CD4-positive, alpha-beta T cell (primary cell): ENCODE results near the gene BDH1. TPM values are rescaled to one million over a fixed set of nuclear protein-coding genes. Genes with fewer than 3 reads are reported as not detected.

Source experiments
- ATAC-seq: fragments of 200-7000 bp; cut with Tn5 transposase; one replicate; pipeline ENCODE4 v1.10.0; 2022; ENCODE audit warnings: mild to moderate bottlenecking; ENCODE audit not compliant: poor library complexity
- CTCF ChIA-PET: fragments of 350-600 bp; sonication (Branson Sonifier 250); formaldehyde crosslinking; loops from one replicate; lab custom pipeline; 2021; ENCODE audit warnings: antibody characterized with exemption, inconsistent platforms; lab: Charles Lee
- POLR2A ChIA-PET: fragments of 350-600 bp; sonication (Branson Sonifier 250); formaldehyde crosslinking; loops from one replicate; lab custom pipeline; 2021; ENCODE audit warnings: antibody characterized with exemption, inconsistent platforms; lab: Charles Lee
- DNase-seq, 14 experiments: peaks; one replicate each; pipeline ENCODE4 v3.0.0-alpha.2; 2013 to 2020; ENCODE audit warnings: mixed read lengths in 2 of 14
- H3K27ac ChIP-seq, 2 donors: one replicate each; pipeline versions ENCODE4 v1.5.1 to v1.7.0; 2013; ENCODE audit warnings: low read length in 2 of 2, low read depth in 1 of 2, mild to moderate bottlenecking in 1 of 2
- H3K27me3 ChIP-seq, 2 experiments: 1 replicate in 1 of 2; 2 replicates in 1 of 2; pipeline versions ENCODE4 v1.6.1 to v1.7.0; 2013; ENCODE audit warnings: low read length in 2 of 2, control low read depth in 1 of 2, mild to moderate bottlenecking in 1 of 2, moderate library complexity in 1 of 2; ENCODE audit not compliant: insufficient read depth in 2 of 2, control insufficient read depth in 1 of 2
- H3K36me3 ChIP-seq: one replicate; pipeline ENCODE4 v1.6.1; 2013; ENCODE audit warnings: low read length, control low read depth; ENCODE audit not compliant: insufficient read depth
- H3K4me1 ChIP-seq: one replicate; pipeline ENCODE4 v1.6.1; 2013; ENCODE audit warnings: low read length, control low read depth; ENCODE audit not compliant: insufficient read depth
- H3K4me3 ChIP-seq: one replicate; pipeline ENCODE4 v1.5.1; 2013; ENCODE audit warnings: mild to moderate bottlenecking, low read length, moderate library complexity
- H3K9me3 ChIP-seq, 2 experiments: 1 replicate in 1 of 2; 2 replicates in 1 of 2; pipeline versions ENCODE4 v1.6.1 to v1.7.0; 2013; ENCODE audit warnings: low read length in 2 of 2, mild to moderate bottlenecking in 2 of 2, control low read depth in 1 of 2, moderate library complexity in 1 of 2; ENCODE audit not compliant: control insufficient read depth in 1 of 2, insufficient read depth in 1 of 2
- H3K27ac Mint-ChIP-seq: one replicate; pipeline ENCODE4 v1.8.0; 2020; ENCODE audit warnings: mixed read lengths
- H3K27me3 Mint-ChIP-seq: one replicate; pipeline ENCODE4 v1.8.0; 2021; ENCODE audit warnings: mixed read lengths
- H3K36me3 Mint-ChIP-seq: one replicate; pipeline ENCODE4 v1.8.0; 2021; ENCODE audit warnings: low read depth, mixed read lengths
- H3K4me1 Mint-ChIP-seq: one replicate; pipeline ENCODE4 v1.8.0; 2021; ENCODE audit warnings: low read depth, mixed read lengths
- H3K4me3 Mint-ChIP-seq: one replicate; pipeline ENCODE4 v1.8.0; 2020; ENCODE audit warnings: mild to moderate bottlenecking, mixed read lengths
- H3K9me3 Mint-ChIP-seq: one replicate; pipeline ENCODE4 v1.8.0; 2020; ENCODE audit warnings: mixed read lengths
- intact Hi-C, 2 experiments: fragments of 100-400 bp; cut with DNase I in 1 of 2; cut with micrococcal nuclease in 1 of 2; formaldehyde crosslinking; loops; one replicate each; pipeline versions ENCODE4 v1.15.1 to v1.9.0; 2023 to 2025; cut with DNase I, micrococcal nuclease
- total RNA-seq, 174 experiments: library from RNA in 2 of 174; stranded (reverse) in 2 of 174; gene quantifications; one replicate each; pipeline ENCODE4 v1.2.3 and lab custom pipeline; 2021 to 2026
- TF ChIP-seq, protein P1 (sequence below): fragments of 200-600 bp; IDR thresholded peaks from one replicate; pipeline ENCODE4 v1.8.0; 2022; ENCODE audit warnings: antibody characterized with exemption, mild to moderate bottlenecking

Gene BDH1
- total RNA-seq, 2 experiments from 2014 or later, result 17.7 to 22.2 TPM

GRCh38 chr3:197592361-197593045 lies 36.7 kb upstream of the BDH1 start:
- no peaks in the 10 kb centered on the region for H3K4me1 ChIP-seq
- Mint-ChIP-seq H3K4me1 (no peaks in the 10 kb centered on the region), H3K9me3 (no peaks in the 10 kb centered on the region), H3K4me3 (no peak overlapping the region), H3K27me3 (no peaks in the 10 kb centered on the region), H3K36me3 (no peaks in the 10 kb centered on the region), H3K27ac (no peak overlapping the region)
- no peaks in the 10 kb centered on the region for H3K9me3 ChIP-seq
- ChIA-PET CTCF (no interaction called here), POLR2A (no interaction called here)
- H3K27ac ChIP-seq, result no peak overlapping the region
- H3K27me3 ChIP-seq, result no peaks in the 10 kb centered on the region
- TF ChIP-seq, protein P1, sequence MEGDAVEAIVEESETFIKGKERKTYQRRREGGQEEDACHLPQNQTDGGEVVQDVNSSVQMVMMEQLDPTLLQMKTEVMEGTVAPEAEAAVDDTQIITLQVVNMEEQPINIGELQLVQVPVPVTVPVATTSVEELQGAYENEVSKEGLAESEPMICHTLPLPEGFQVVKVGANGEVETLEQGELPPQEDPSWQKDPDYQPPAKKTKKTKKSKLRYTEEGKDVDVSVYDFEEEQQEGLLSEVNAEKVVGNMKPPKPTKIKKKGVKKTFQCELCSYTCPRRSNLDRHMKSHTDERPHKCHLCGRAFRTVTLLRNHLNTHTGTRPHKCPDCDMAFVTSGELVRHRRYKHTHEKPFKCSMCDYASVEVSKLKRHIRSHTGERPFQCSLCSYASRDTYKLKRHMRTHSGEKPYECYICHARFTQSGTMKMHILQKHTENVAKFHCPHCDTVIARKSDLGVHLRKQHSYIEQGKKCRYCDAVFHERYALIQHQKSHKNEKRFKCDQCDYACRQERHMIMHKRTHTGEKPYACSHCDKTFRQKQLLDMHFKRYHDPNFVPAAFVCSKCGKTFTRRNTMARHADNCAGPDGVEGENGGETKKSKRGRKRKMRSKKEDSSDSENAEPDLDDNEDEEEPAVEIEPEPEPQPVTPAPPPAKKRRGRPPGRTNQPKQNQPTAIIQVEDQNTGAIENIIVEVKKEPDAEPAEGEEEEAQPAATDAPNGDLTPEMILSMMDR, result no peak
- no peak overlapping the region for H3K4me3 ChIP-seq
- intact Hi-C loops, result no loop called here
- no peaks in the 10 kb centered on the region for H3K36me3 ChIP-seq
- ATAC-seq (no peak), DNase-seq (no peak)

DNA sequence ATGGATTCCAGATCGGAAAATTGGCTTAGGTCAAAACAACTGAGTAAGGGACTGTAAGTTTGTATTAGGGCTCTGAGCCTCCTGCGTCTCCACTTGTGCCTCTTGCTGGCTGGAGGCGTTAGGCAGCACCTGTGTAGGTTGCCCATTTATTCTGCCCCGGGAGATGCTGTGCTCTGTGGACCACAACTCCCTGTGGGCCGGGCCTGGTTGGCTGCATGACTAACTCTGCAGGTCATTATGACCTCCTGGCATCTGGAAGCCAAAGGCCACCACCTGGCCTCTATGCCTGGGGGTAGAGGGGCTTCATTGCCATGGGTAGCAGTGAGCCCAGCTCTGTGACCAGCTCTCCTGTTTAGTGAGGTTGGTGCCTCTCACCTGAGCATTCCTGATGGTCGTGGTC lies 36.0 kb upstream of the BDH1 start:
- Histone ChIP-seq H3K9me3 (no peaks in the 10 kb centered on the region), H3K4me3 (no peak overlapping the region), H3K27ac (no peak overlapping the region), H3K27me3 (no peaks in the 10 kb centered on the region), H3K4me1 (no peaks in the 10 kb centered on the region), H3K36me3 (no peaks in the 10 kb centered on the region)
- no peaks in the 10 kb centered on the region for H3K36me3 Mint-ChIP-seq
- no peaks in the 10 kb centered on the region for H3K9me3 Mint-ChIP-seq
- no peaks in the 10 kb centered on the region for H3K27me3 Mint-ChIP-seq
- DNase-seq (no peak), ATAC-seq (no peak)
- no peak overlapping the region for H3K27ac Mint-ChIP-seq
- CTCF ChIA-PET, result no interaction called here
- POLR2A ChIA-PET, result no interaction called here
- intact Hi-C loops, result loop anchor here in 1 of 2 experiments (1.0 kb wide), 1 partner anchor 32 kb away; no protein-coding TSS in a partner anchor
- no peak overlapping the region for H3K4me3 Mint-ChIP-seq
- TF ChIP-seq, protein P1, result no peak
- H3K4me1 Mint-ChIP-seq, result no peaks in the 10 kb centered on the region

DNA sequence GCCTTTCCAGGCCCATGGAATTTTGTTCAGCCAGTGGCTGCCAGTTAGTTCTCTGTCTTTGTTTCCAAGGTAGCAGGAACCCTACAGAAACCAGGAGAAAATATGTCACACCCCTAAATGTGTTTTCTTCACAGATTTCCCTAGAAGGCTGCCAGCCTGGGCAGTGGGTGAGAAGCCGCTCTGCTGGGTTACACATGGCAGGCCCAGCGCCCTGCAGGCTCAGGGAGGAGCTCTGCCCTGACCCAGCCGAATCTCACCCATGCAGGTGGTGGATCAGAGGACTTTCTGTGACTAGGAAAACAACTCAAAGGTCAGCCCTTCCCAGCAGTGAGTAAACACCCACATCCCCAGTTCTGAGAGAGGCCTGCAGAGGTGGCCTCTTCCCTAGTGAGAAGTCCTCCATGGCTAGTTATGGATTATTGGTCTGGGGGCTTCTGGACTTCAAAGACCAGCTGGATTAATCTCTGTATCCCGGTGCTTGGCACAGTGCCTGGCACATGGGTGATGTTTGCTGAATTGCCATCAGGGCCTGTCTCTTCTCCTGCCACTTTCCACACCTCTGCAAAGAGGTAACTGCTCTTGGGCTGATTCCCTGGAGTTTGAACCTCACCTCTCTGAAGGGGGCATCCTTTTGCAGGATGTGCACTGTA lies 34.7 kb upstream of the BDH1 start:
- Mint-ChIP-seq H3K27ac (no peak overlapping the region), H3K36me3 (no peaks in the 10 kb centered on the region), H3K27me3 (no peaks in the 10 kb centered on the region), H3K9me3 (no peaks in the 10 kb centered on the region), H3K4me1 (no peaks in the 10 kb centered on the region), H3K4me3 (no peak overlapping the region)
- Histone ChIP-seq H3K4me1 (no peaks in the 10 kb centered on the region), H3K27ac (no peak overlapping the region), H3K9me3 (no peaks in the 10 kb centered on the region), H3K36me3 (no peaks in the 10 kb centered on the region), H3K4me3 (no peak overlapping the region), H3K27me3 (no peaks in the 10 kb centered on the region)
- ATAC-seq, result no peak
- no peak for DNase-seq
- POLR2A ChIA-PET, result no interaction called here
- CTCF ChIA-PET, result no interaction called here
- TF ChIP-seq, protein P1, result no peak
- intact Hi-C loops, result no loop called here
